Measurements from ENCODE around the gene MB21D2. TPM values are rescaled to one million over a fixed set of nuclear protein-coding genes. Genes with fewer than 3 reads are reported as not detected.
"Not testable (repeated sequence)": the region's sequence is repeated elsewhere in the genome, so short reads cannot be mapped to it uniquely, and the experiment has no call there.

The MB21D2 gene
- total RNA-seq, 1 donor from 2014 or later = 3.0 TPM

DNA sequence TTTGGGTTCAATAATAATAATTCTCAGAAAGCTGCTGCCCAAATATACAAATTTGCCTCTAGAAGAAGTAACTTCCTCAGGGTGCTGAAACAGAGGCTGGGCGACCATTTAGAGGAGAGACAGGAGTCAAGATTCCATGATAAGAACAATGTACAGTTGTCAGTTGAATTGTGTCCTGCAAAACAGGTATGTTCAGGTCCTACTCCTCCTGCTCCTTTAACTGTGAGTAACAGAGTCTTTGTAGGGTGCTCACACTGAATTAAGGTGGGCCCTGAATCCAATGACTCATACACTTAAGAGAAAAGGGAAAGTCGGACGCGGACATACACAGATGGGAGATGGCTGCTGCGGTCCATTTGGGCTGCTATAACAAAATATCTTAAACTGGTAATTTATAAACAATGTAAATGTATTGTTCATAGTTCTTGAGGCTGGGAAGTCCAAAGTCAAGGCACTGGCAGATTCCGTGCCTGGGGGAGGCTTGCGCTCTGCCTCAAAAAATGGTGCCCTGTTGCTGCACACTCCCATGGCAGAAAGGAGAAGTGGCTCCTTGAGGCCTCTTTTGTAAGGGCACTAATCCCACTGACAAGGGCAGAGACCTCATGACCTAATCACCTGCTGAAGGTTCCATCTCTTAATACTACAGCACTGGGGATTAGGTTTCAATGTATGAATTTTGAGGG is 55.1 kb downstream of the MB21D2 start:
- no peak for DNase-seq (ENCODE audit: low read depth in 2 of 2)

- no peak for DNase-seq (ENCODE audit: low read depth in 2 of 2)
Observed at GRCh38 chr3:192861972-192862371, 55.7 kb downstream of the MB21D2 start.

DNA sequence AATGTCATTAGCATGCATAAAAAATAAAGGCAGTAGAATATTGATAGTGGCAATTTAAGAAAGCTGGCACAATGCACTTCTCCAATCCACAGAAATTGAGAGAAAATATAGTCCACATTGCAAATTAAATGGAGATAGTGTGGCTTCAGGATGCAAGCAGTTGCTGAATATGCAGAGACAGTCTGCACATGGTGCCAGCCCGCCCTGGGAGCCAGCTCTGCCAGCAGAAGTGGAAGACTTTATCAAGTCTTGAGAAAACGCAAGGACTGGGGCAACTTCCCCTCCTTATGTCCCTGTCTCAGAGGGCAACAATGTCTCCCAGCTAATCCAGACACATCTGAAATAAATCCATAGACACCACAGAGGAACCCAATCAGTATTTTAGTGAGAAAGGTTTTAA is 57.2 kb downstream of the MB21D2 start:
- DNase-seq (ENCODE audit: low read depth in 2 of 2) = no peak

GRCh38 chr3:192858849-192859585 is 58.6 kb downstream of the MB21D2 start:
- DNase-seq (ENCODE audit: low read depth in 2 of 2) = peak; percentile 19 to 21

- no peak for DNase-seq (ENCODE audit: low read depth in 2 of 2)
Observed at GRCh38 chr3:192857260-192857661, 60.4 kb downstream of the MB21D2 start.

DNA sequence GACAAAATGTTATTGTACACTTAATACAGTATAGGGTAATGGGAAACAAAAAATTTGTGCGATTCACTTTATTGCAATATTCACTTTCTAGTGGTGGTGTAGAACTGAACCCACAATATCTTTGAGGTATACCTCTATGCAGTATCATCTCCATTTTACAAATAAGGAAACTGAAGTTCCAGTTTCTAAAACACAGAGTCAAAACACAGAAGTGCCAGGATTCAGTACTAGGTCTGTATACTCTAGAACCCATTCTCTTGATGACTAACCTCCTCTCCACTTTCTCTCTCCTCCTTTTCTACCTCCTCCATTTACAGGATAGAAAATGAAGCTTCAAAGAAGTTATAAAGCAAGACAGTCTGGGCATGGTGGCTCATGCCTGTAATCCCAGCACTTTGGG is 62.2 kb downstream of the MB21D2 start:
- DNase-seq (ENCODE audit: low read depth in 2 of 2) = no peak

GRCh38 chr3:192851821-192852372 is 65.8 kb downstream of the MB21D2 start:
- peak; percentile 17 to 77 for DNase-seq (ENCODE audit: low read depth in 2 of 2)

DNA sequence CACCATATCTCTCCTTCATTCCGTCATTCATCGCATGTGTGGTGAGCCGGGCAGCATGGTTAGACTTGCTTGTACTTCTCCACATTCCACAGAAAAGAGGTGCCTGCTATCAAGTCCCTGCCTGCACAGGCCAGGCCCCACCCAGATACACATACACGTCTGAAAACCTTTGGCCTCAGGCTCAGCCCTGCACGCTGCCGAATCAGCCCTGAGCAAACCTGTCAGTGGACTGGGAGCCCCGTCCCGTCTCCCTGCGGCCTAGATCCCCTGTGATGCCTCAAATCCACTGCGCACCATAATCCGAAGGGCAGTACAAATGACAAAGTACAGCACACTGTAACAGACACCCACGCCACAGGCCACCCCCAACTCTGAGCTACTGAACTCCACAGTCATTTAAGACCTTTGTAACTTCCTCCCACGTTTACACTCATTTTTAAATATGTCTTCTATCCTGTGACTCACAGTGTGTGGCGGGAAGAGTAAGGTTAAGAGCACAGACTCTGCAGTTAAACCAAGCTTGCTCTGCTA is 67.1 kb downstream of the MB21D2 start:
- DNase-seq (ENCODE audit: low read depth in 2 of 2) = peak in 1 of 2 donors; percentile 62

GRCh38 chr3:192849821-192850220 is 67.8 kb downstream of the MB21D2 start:
- DNase-seq (ENCODE audit: low read depth in 2 of 2) = not testable (repeated sequence)

- DNase-seq (ENCODE audit: low read depth in 2 of 2) = no peak
Observed at GRCh38 chr3:192848371-192849233, 69.1 kb downstream of the MB21D2 start.

- DNase-seq (ENCODE audit: low read depth in 2 of 2) = no peak
Observed at GRCh38 chr3:192847941-192848340, 69.7 kb downstream of the MB21D2 start.

- no peak for DNase-seq (ENCODE audit: low read depth in 2 of 2)
Observed at GRCh38 chr3:192845526-192845855, 72.2 kb downstream of the MB21D2 start.

DNA sequence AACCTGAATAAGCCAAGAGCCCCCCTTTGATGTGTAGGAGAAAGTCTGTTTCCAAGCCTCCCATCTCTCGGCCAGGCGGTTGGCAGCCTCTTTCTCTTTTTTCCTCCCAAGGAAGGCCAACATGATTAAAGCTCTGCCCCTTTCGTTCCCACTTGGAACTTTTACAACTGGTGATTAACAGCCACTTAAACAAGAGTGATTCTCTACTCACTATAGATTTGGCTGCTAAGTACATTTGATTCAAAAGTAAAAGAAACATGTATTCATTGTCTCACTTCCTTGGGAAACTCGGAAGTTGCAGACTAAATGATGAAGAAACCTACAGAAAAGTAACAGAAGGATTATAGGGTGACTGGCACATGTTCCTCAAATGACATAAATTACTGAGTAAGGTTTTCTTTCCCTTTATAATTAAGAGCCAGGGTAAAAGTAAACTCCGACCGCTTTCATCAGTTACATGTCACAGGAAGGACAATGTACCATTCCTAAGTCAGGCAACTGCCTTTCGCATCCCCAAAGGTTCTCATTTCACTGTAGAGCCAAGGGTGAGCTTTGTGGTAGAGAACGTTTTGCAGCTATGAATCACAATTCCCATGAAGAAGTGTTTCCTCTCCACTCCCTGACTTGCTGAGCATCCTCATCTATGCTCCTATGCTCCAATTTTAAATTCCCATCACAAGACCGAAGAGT is 72.7 kb downstream of the MB21D2 start:
- peak in 1 of 2 donors; percentile 24 for DNase-seq (ENCODE audit: low read depth in 2 of 2)

DNA sequence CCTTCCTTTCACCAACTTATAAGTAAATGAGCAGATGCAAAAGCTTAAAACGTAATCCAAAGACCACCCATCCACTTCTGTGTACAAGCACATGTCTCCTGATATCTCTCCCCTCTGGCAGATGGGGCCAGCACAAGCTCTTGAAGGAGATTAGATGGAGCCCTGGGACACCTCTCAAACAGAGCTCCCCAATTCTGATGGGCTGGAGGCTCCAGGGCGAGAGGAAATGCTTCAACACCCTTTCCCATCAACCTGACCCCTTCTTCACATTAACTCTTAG is 73.2 kb downstream of the MB21D2 start:
- no peak for DNase-seq (ENCODE audit: low read depth in 2 of 2)

DNA sequence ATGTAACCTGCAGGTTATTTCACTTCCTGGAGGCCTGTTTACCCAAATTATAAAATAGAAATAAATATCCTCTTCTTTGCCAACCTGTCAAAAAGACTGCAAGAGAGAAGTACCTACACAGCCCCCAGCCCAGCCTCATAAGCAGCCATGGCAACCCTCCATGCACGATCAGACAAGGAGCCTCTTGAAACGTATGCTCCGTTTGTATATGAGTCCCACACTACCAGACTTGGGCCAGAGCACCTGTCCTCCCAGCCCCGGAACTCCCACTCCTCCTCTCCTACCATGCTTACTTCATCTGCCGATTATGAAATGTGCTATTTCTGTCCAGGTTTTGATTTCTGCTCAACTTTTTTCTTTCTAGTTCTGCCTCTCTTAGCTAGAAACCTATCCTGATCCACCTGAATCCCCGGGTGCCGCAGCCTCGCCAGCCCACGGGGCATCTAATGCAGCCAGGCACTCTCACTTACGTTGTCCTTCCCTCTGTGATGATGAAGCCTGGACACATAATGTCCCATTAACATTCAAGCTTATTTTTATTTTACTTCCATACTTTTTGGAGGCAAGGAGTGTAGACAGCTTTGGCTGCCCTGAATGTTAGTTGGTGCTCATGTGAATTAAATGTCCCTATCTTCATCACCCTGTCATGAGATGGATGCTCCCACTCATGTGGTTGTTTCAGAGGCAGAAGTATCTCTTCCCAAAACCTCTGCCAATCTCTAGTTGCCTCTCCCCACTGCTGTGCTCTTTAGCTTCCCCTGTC is 73.8 kb downstream of the MB21D2 start:
- no peak for DNase-seq (ENCODE audit: low read depth in 2 of 2)

- DNase-seq (ENCODE audit: low read depth in 2 of 2) = no peak
Observed at GRCh38 chr3:192843119-192843518, 74.5 kb downstream of the MB21D2 start.

- no peak for DNase-seq (ENCODE audit: low read depth in 2 of 2)
Observed at GRCh38 chr3:192842711-192843110, 74.9 kb downstream of the MB21D2 start.

- DNase-seq (ENCODE audit: low read depth in 2 of 2) = no peak
Observed at GRCh38 chr3:192842138-192842537, 75.5 kb downstream of the MB21D2 start.

DNA sequence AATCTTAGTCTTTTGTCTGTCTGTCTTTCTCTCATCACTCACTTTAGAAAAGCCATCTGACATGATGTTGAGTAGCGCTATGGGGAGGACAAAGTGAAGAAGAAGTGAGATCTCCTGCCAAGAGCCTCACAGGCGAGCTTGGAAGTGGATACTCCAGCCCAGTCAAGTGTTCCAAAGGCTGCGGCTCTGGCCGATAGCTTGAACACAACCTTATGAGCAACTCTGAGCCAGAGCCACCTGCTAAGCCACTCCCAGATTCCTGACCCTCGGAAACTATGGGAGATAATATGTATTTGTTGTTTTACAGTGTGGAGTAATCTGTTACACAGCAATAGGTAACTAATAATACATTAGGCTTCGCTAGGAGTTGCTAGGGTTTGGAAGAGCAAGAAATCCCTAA is 76.2 kb downstream of the MB21D2 start:
- DNase-seq (ENCODE audit: low read depth in 2 of 2) = no peak

DNA sequence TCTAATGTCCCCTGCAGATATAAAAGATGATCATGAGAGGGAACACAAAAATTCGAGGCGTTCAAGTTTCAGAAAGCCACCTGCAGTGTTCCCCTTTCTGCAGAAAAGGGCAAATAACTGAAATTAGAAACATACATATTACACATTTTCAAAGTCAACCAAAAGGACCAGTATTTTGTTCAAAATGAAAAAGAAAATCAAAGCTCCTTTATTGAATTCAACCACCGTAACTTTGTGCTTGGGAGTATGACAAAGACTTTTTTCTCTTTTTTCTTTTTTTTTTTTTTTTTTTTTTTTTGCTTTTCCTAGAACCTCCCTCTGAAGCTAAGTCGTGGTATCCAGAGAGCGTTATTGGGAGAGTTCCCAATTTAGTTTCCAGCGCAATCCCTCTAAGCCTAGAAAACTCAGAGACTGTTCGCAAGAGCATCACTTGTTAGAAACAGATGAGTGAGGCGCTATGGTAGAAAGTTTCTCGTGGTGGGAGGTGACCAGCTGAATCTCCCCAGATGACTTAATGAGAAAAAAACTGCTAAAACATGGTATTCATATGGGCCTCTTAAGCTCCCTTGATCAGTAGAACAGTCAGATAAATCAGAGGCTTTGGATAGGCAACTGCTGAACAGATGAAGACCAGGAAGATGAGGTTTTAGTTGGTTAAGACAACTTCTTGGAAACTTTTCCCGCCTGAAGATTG is 77.4 kb downstream of the MB21D2 start:
- DNase-seq (ENCODE audit: low read depth in 2 of 2) = no peak
